Measurements from ENCODE around the gene FOXD4L6.
"Not testable (repeated sequence)": the region's sequence is repeated elsewhere in the genome, so short reads cannot be mapped to it uniquely, and the experiment has no call there.

- not testable (repeated sequence) for TF ChIP-seq CTCF, POLR2A (IDR thresholded peaks at IDR 0.05)
Measured at GRCh38 chr9:41150116-41150515, 21.6 kb upstream of the FOXD4L6 start.

Measured in tibial nerve (tissue), 3 donors.